ENCODE measurements around the gene SPRED3.
"Not testable (repeated sequence)": the region's sequence is repeated elsewhere in the genome, so short reads cannot be mapped to it uniquely, and the experiment has no call there.

The SPRED3 gene

GRCh38 chr19:38392707-38393308 lies 4.3 kb downstream of the SPRED3 start:
- no peak for DNase-seq

- DNase-seq = peak; percentile 57
Measured at GRCh38 chr19:38394488-38394887, 6.0 kb downstream of the SPRED3 start.

GRCh38 chr19:38395381-38396114 lies 7.1 kb downstream of the SPRED3 start:
- peak; percentile 20 for DNase-seq

DNA sequence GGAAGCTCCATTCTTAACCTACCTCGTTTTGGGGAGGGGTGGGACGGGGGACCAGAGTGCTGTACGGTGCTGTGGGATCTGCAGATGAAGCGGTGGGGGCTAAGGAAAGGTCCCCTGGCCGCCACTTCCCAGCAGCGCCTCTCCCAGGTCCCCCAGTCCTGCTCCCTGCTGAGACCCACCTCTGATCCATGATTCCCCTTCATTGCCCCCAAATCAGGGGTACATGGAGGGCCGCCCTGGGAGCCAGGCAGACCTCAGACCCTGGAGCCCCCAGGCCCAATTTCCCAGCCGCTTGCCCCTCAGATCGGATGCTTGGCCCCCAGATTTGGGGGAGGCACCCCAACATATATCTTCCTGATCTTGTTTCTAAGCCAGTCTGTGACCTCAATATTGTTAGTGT lies 10.6 kb downstream of the SPRED3 start:
- no peak for DNase-seq

DNA sequence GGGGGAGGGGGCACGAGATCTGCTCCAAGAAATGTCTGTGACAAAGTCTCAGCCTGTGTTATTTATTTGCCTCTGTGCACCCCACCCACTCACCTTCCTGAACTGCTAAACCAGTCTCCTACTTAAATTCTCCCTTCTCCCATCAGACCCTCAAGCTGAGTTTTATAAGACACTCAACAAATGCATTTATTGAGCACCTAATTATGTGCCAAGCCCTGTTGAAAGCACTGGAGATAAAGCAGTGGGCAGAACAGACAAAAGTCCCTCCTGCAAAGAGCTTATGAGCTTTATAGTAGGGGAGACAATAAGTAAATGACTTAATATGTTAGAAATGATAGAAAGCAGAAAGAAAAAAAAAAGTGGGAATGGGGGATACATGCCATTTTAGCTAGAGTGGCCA lies 11.0 kb downstream of the SPRED3 start:
- no peak for DNase-seq

GRCh38 chr19:38400361-38400760 lies 11.9 kb downstream of the SPRED3 start:
- no peak for DNase-seq

GRCh38 chr19:38401148-38401547 lies 12.7 kb downstream of the SPRED3 start:
- DNase-seq = no peak

- no peak for DNase-seq
Measured at GRCh38 chr19:38402623-38402966, 14.1 kb downstream of the SPRED3 start.

GRCh38 chr19:38402967-38403674 lies 14.6 kb downstream of the SPRED3 start, which contains the start of gene FAM98C:
Gene FAM98C (plus strand): TSS chr19:38403093. CDS start chr19:38403154, 61 bp downstream.
- peak; percentile 97 for DNase-seq

- no peak for DNase-seq
Measured at GRCh38 chr19:38404858-38405257, 16.4 kb downstream of the SPRED3 start.

DNA sequence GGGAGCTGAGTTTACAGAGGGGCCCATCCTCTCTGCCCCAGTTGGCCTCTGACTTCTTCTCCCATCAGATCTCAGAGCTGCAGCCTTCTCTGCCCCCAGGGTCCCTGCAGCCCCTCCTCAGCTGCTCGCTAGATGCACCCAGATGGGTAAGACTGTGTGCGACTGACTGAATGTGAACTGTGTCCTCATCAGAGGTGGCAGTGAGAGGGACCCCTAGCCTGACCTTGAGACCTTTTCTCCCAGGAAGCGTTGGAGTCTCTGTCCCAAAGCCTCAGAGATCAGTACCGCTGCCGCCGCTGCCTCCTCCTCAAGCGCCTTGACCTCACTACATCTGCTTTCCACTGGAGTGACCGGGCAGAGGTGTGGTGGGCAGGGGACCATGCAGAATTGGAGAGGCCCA lies 16.8 kb downstream of the SPRED3 start:
- DNase-seq = no peak

- DNase-seq = peak; percentile 21
Measured at GRCh38 chr19:38409631-38410133, 21.2 kb downstream of the SPRED3 start.

DNA sequence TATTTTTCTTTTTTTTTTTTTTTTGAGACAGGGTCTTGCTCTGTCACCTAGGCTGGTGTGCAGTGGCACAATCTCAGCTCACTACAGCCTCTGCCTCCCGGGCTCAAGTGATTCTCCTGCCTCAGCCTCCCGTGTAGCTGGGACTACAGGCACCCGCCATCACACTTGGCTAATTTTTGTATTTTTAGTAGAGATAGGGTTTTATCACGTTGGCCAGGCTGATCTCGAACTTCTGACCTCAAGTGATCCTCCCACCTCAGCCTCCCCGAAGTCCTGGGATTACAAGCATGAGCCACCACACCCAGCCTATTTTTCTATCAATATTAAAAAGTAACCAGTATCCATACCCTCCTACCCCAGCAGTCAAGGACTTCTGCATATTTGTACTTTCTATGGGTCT lies 21.9 kb downstream of the SPRED3 start:
- not testable (repeated sequence) for DNase-seq

- DNase-seq = no peak
Measured at GRCh38 chr19:38411041-38411712, 22.7 kb downstream of the SPRED3 start.

GRCh38 chr19:38411898-38412297 lies 23.4 kb downstream of the SPRED3 start:
- DNase-seq = not testable (repeated sequence)

GRCh38 chr19:38412491-38412890 lies 24.0 kb downstream of the SPRED3 start:
- DNase-seq = no peak

DNA sequence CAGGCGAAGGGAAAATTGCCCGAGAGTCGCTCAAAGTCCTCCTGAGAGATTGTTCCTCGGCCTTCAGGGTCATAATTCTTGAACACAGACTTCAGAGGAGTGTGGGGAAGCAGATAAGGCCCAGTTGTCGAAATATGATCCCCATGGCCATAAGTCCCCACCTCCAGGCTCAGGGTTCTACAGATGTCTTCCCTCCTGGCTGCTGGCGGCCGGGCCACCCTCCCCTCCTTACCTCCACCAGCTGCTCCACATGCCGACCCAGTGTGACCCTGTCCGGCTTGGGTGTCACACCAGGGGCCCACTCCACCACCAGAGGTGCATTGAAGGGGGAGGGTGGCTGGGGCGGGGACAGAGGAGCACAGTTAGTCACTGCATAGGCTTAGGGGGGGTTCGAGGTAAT lies 24.5 kb downstream of the SPRED3 start:
- no peak for DNase-seq

- DNase-seq = no peak
Measured at GRCh38 chr19:38413416-38413815, 24.9 kb downstream of the SPRED3 start.

GRCh38 chr19:38417146-38417543 lies 28.6 kb downstream of the SPRED3 start:
- DNase-seq = no peak

DNA sequence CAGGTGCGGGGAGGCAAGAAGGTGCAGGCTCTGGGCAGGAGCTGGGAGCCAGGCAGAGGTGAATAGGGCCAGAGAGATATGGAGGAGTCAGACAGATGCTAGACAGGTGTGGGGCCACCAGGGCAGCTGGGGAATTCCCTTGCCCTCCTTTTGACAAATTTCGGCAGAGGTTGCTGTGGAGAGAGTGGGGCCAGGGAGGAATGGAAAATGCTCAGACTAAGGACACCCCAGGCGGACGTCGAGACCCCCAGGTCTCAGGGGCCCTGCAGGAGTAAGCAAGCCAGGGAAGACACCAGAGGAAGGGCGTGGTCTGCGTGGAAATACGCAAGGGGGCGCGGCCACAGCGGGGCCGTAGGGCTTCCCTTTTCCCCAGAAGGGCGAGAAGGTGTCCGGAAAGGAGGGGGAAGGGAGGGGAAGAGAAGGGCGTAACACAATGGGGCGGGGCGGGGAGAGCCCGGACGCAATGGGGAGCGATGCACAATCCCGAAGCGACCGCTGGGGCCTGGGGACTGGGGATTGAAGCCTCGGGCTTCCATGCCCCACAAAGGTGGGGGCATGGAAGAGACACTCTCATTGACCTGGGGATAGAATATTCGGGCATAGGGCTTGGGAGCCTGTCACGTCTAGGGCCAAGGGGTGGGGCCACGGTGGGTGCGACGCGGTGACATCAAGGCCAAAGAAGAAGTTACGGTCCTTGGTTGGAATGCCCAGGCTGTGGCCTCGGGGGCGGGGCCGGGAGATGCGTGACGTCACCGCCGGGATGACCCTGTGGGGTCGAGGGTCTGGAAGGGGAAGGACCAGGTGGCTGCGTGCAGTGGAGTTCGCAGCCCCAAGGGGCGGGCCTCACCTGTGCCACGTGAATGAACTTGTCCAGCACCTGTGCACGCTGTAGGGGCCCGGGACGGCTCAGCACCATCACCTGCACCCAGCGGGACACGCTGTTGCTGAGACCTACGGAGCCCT lies 29.3 kb downstream of the SPRED3 start:
- peak; percentile 45 for DNase-seq

DNA sequence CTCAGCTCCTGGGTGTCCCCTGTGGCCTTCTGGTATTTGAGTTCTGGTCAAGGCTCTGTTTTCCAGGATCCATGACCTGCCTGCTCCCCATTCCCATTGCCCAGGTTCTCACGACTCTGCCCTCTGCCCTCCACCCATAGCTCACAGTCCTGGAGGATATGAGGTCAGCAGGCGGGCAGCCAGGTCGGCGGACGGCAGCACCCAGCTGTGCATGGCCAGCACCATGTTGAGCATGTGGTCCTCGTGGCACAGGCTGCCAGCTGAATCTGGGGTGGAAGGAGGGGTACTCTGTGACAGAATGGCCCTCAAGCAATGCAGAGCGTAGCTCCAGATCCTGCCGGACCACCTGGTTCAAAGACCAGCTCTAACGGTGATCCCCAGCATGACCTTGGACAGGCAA lies 32.4 kb downstream of the SPRED3 start:
- no peak for DNase-seq

- DNase-seq = no peak
Measured at GRCh38 chr19:38421856-38422255, 33.4 kb downstream of the SPRED3 start.
